SK-N-SH (cell line): ENCODE measurements around the gene TLCD5. TPM values are rescaled to one million over a fixed set of nuclear protein-coding genes. Genes with fewer than 3 reads are reported as not detected.

Experiments used
- CTCF ChIA-PET: fragments of 300-600, 350-600 bp; formaldehyde crosslinking; extraction: SDS; loops from one replicate; lab custom pipeline; 2021; lab: Yijun Ruan, JAX
- POLR2A ChIA-PET: fragments of 350-600 bp; sonication (Branson Sonifier 250); formaldehyde crosslinking; extraction: SDS; loops from one replicate; lab custom pipeline; 2020; ENCODE audit warnings: antibody characterized with exemption, inconsistent platforms; lab: Yijun Ruan, JAX
- DNase-seq: peaks from one replicate; pipeline ENCODE4 v3.0.0; 2012
- H2AFZ ChIP-seq: fragments of 200-600 bp; sonication (generic); 2 replicates; pipeline ENCODE4 v1.8.1; 2016; ENCODE audit warnings: antibody characterized with exemption, mild to moderate bottlenecking, low read depth
- H3F3A ChIP-seq: fragments of 200-600 bp; sonication (generic); replicated peaks from 2 replicates; pipeline ENCODE3; 2016; ENCODE audit warnings: antibody characterized with exemption, mild to moderate bottlenecking; ENCODE audit not compliant: insufficient read depth
- H3K27ac ChIP-seq, 2 experiments: fragments of 200-500 bp in 1 of 2; fragments of 200-600 bp in 1 of 2; sonication (Bioruptor generic) in 1 of 2; sonication (generic), shearing (Covaris generic) in 1 of 2; 2 replicates each; pipeline versions ENCODE4 v1.5.1 to v1.6.1; 2014 to 2016; ENCODE audit warnings: low read depth in 2 of 2, inconsistent platforms in 1 of 2, low read length in 1 of 2, mild to moderate bottlenecking in 1 of 2, mixed read lengths in 1 of 2
- H3K27me3 ChIP-seq: fragments of 200-600 bp; sonication (generic), shearing (Covaris generic); 2 replicates; pipeline ENCODE4 v1.6.1; 2016; ENCODE audit warnings: mixed run types; ENCODE audit not compliant: insufficient read depth
- H3K36me3 ChIP-seq, 2 experiments: fragments of 200-500 bp in 1 of 2; fragments of 200-600 bp in 1 of 2; sonication (Bioruptor generic) in 1 of 2; sonication (generic) in 1 of 2; replicated peaks in 1 of 2; 2 replicates each; pipeline versions ENCODE3 to v1.5.1; 2014 to 2016; ENCODE audit warnings: low read length in 1 of 2, mild to moderate bottlenecking in 1 of 2; ENCODE audit not compliant: insufficient read depth in 2 of 2, control insufficient read depth in 1 of 2
- H3K4me1 ChIP-seq, 2 experiments: fragments of 200-500 bp in 1 of 2; fragments of 200-600 bp in 1 of 2; sonication (Bioruptor generic) in 1 of 2; sonication (generic), shearing (Covaris generic) in 1 of 2; 2 replicates each; pipeline versions ENCODE4 v1.5.1 to v1.6.1; 2014 to 2016; ENCODE audit warnings: low read depth in 1 of 2, low read length in 1 of 2, mixed run types in 1 of 2; ENCODE audit not compliant: insufficient read depth in 2 of 2, control insufficient read depth in 1 of 2
- H3K4me2 ChIP-seq: fragments of 200-600 bp; sonication (generic), shearing (Covaris generic); 2 replicates; pipeline ENCODE4 v1.6.1; 2017; ENCODE audit warnings: mixed run types
- H3K4me3 ChIP-seq, 2 experiments: fragments of 200-500 bp in 1 of 2; fragments of 200-600 bp in 1 of 2; sonication (Bioruptor generic) in 1 of 2; sonication (generic), shearing (Covaris generic) in 1 of 2; 2 replicates each; pipeline versions ENCODE4 v1.5.1 to v1.8.1; 2014 to 2016; ENCODE audit warnings: low read depth in 2 of 2, inconsistent platforms in 1 of 2, low read length in 1 of 2, mild to moderate bottlenecking in 1 of 2, mixed read lengths in 1 of 2, moderate library complexity in 1 of 2
- H3K79me2 ChIP-seq: fragments of 200-600 bp; sonication (generic); 2 replicates; pipeline ENCODE4 v1.8.1; 2017; ENCODE audit warnings: mild to moderate bottlenecking; ENCODE audit not compliant: insufficient read depth
- H3K9ac ChIP-seq: fragments of 200-600 bp; sonication (generic); 2 replicates; pipeline ENCODE4 v1.6.1; 2017; ENCODE audit warnings: mixed run types
- H3K9me2 ChIP-seq: fragments of 200-600 bp; sonication (generic); 2 replicates; pipeline ENCODE4 v1.6.1; 2017; ENCODE audit warnings: mixed run types
- H3K9me3 ChIP-seq: fragments of 200-600 bp; sonication (generic); 2 replicates; pipeline ENCODE4 v1.6.1; 2017; ENCODE audit warnings: mixed run types, mild to moderate bottlenecking, moderate library complexity
- H4K20me1 ChIP-seq: fragments of 200-600 bp; sonication (generic); 2 replicates; pipeline ENCODE4 v1.6.1; 2017; ENCODE audit warnings: mild to moderate bottlenecking, mixed run types; ENCODE audit not compliant: insufficient read depth
- CHD2 ChIP-seq: fragments of 150-350 bp; IDR thresholded peaks from 2 replicates; pipeline ENCODE4 v1.6.1; 2018; ENCODE audit warnings: low read length; ENCODE audit not compliant: partially characterized antibody
- CTCF ChIP-seq: fragments of 200-600 bp; sonication (generic); IDR thresholded peaks from 2 replicates; pipeline ENCODE4 v1.6.1; 2017; ENCODE audit warnings: antibody characterized with exemption, mild to moderate bottlenecking, moderate library complexity
- ELF1 ChIP-seq: IDR thresholded peaks from 2 replicates; pipeline ENCODE4 v1.4.0; 2012
- FOXM1 ChIP-seq: IDR thresholded peaks from 2 replicates; pipeline ENCODE4 v1.4.0; 2012; ENCODE audit warnings: low read depth, mild to moderate bottlenecking
- GABPA ChIP-seq: IDR thresholded peaks from 2 replicates; pipeline ENCODE4 v1.4.0; 2012; ENCODE audit warnings: low read depth, mild to moderate bottlenecking
- JUND ChIP-seq: IDR thresholded peaks from 2 replicates; pipeline ENCODE4 v1.4.0; 2012
- MXI1 ChIP-seq: IDR thresholded peaks from 2 replicates; pipeline ENCODE4 v1.6.1; 2012; ENCODE audit warnings: mild to moderate bottlenecking, low read depth, low read length, improper control_type of control experiment
- NFIC ChIP-seq: IDR thresholded peaks from 2 replicates; pipeline ENCODE4 v1.4.0; 2012; ENCODE audit warnings: borderline replicate concordance
- NRF1 ChIP-seq: IDR thresholded peaks from 2 replicates; pipeline ENCODE4 v1.6.1; 2012; ENCODE audit warnings: low read depth, mild to moderate bottlenecking, low read length
- POLR2AphosphoS5 ChIP-seq: IDR thresholded peaks from 2 replicates; pipeline ENCODE4 v1.6.1; 2012; ENCODE audit warnings: low read depth, low read length
- RAD21 ChIP-seq: IDR thresholded peaks from 2 replicates; pipeline ENCODE4 v1.6.1; 2012; ENCODE audit warnings: mild to moderate bottlenecking, low read length
- RCOR1 ChIP-seq: fragments of 150-350 bp; IDR thresholded peaks from 2 replicates; pipeline ENCODE4 v1.6.1; 2017; ENCODE audit warnings: antibody characterized with exemption, low read length
- RXRA ChIP-seq: IDR thresholded peaks from 2 replicates; pipeline ENCODE4 v1.4.0; 2012; ENCODE audit warnings: low read depth, mild to moderate bottlenecking, borderline replicate concordance
- TAF1 ChIP-seq: IDR thresholded peaks from 2 replicates; pipeline ENCODE4 v1.6.1; 2012; ENCODE audit warnings: low read depth, mild to moderate bottlenecking, low read length, moderate library complexity, borderline replicate concordance
- TCF12 ChIP-seq: IDR thresholded peaks from 2 replicates; pipeline ENCODE4 v1.4.0; 2012
- USF2 ChIP-seq: fragments of 150-350 bp; IDR thresholded peaks from 2 replicates; pipeline ENCODE4 v1.6.1; 2017; ENCODE audit warnings: antibody characterized with exemption, low read length, low read depth, borderline replicate concordance
- WGBS: methylation state at CpG from one replicate; pipeline ENCODE4 v1.1.6; 2017; ENCODE audit warnings: low lambda C conversion rate; 5-methylcytosine and 5-hydroxymethylcytosine counted together
- polyA plus RNA-seq, 3 experiments: library from polyadenylated mRNA; depleted of rRNA; stranded (reverse); fragments of >200 nt; gene quantifications; 2 replicates each; pipeline ENCODE4 v1.2.3, GENCODE V29; 2012
- TF ChIP-seq, protein P1 (sequence below): IDR thresholded peaks from 2 replicates; pipeline ENCODE4; 2012
- TF ChIP-seq, protein P2 (sequence below): IDR thresholded peaks from 2 replicates; pipeline ENCODE4 v1.4.0; 2012; ENCODE audit warnings: low read depth, borderline replicate concordance

Gene TLCD5
- polyA plus RNA-seq, 1 of the 3 experiments (the other 2 are of a cell fraction), result 12.7 TPM

DNA sequence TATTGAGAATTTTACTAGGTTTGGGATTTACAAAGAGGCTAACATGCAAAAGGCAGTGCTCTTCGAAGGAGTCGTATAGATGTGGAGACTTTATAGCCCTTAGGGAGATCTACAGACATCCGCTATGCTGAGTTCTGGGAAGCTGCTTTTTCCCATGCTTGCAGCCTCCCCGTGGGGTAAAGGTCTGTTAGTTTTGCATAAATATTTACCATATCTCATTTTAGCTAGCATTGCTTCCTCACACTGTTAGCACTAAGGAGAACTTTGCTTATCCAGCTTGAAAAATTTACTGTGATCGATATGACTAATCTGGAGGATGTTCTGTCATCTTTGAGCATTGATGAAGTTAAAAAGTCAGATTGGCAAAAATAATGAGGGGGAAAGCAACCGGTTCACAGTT, 29.7 kb downstream of the TLCD5 start:
- no peak for DNase-seq
- 84% methylated on average over 6 of the region's 6 CpGs for WGBS
- Histone ChIP-seq H3K4me3 (no peak overlapping the region), H3F3A (no peaks in the 10 kb centered on the region), H2AFZ (no peak overlapping the region), H3K9me3 (no peaks in the 10 kb centered on the region)
- TF ChIP-seq CHD2 (no peak), JUND (no peak)
- TF ChIP-seq, all 33 proteins: peak for 0
- Histone ChIP-seq H3K27ac (no peak overlapping the region), H3K79me2 (peaks cover 98% of the 10 kb centered on the region), H4K20me1 (peaks cover 79% of the 10 kb centered on the region), H3K4me1 (peaks cover 4 to 8% of the 10 kb centered on the region in 2 experiments; a peak in 2 of 4 replicates), H3K4me2 (no peak overlapping the region), H3K27me3 (no peaks in the 10 kb centered on the region), H3K36me3 (no peaks in the 10 kb centered on the region), H3K9me2 (no peaks in the 10 kb centered on the region), H3K9ac (no peak overlapping the region)
- CTCF ChIA-PET, result interaction anchor here (0.7 to 1.5 kb wide), 3 partner anchors 15 to 330 kb away, joined by 3 read pairs; no protein-coding TSS in a partner anchor
- POLR2A ChIA-PET, result no interaction called here

DNA sequence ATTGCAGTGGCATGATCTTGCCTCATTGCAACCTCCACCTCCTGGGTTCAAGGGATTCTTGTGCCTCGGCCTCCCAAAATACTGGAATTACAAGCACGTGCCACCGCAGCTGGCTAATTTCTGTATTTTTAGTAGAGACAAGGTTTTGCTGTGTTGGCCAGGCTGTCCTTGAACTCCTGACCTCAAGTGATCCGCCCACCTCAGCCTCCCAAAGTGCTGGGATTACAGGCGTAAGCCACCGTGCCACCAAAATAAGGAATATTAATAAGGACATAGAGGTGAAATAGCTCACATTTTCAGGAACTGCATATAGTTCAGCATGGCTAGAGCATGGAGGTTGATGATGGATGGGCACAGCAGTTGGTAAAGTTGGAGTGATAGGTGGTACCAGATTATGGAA, 32.5 kb downstream of the TLCD5 start:
- H3K36me3 ChIP-seq, result no peaks in the 10 kb centered on the region
- H3K9me2 ChIP-seq, result no peaks in the 10 kb centered on the region
- H3K4me3 ChIP-seq, result no peak overlapping the region
- ChIA-PET POLR2A (no interaction called here), CTCF (interaction anchor here (1.6 kb wide), 1 partner anchor 15 kb away, joined by 3 read pairs; no protein-coding TSS in a partner anchor)
- peaks cover 83% of the 10 kb centered on the region for H4K20me1 ChIP-seq
- TF ChIP-seq FOXM1 (no peak), CHD2 (no peak)
- H3F3A ChIP-seq, result no peaks in the 10 kb centered on the region
- no peaks in the 10 kb centered on the region for H3K27me3 ChIP-seq
- peaks cover 100% of the 10 kb centered on the region for H3K79me2 ChIP-seq
- peaks cover 1 to 16% of the 10 kb centered on the region in 2 experiments; a peak in 2 of 4 replicates for H3K4me1 ChIP-seq
- 90% methylated on average over 6 of the region's 6 CpGs for WGBS
- no peaks in the 10 kb centered on the region for H3K9me3 ChIP-seq
- H3K4me2 ChIP-seq, result no peak overlapping the region
- no peak overlapping the region for H2AFZ ChIP-seq
- DNase-seq, result no peak
- H3K9ac ChIP-seq, result no peak overlapping the region
- H3K27ac ChIP-seq, result no peak overlapping the region

DNA sequence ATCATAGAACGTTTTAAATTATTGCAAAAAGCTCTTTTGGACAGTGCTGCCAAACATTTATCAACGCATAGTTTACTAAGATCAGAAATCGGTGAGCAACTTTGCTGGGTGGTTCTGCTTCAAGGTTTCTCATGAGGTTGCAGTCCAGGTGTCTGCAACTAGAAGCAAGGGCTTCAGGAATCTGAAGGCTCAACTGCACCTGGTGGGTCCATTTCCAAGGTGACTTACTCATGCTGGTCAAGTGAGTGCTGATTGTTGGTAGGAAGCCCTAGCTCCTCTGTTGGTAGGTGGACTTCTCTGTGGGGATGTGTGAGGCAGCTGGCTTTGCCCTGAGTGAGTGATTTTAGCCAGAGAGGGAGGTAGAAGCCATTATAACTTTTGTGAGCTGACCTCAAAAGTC, 33.6 kb downstream of the TLCD5 start:
- WGBS, result 98% methylated on average over 3 of the region's 3 CpGs
- Histone ChIP-seq H2AFZ (no peak overlapping the region), H4K20me1 (peaks cover 83% of the 10 kb centered on the region)
- TF ChIP-seq RAD21 (no peak), NFIC (no peak), USF2 (no peak), RCOR1 (no peak), GABPA (no peak), TCF12 (no peak), POLR2AphosphoS5 (no peak), MXI1 (no peak), RXRA (no peak), NRF1 (no peak), JUND (no peak), TAF1 (no peak), ELF1 (no peak), CTCF (no peak)
- TF ChIP-seq, protein P1, sequence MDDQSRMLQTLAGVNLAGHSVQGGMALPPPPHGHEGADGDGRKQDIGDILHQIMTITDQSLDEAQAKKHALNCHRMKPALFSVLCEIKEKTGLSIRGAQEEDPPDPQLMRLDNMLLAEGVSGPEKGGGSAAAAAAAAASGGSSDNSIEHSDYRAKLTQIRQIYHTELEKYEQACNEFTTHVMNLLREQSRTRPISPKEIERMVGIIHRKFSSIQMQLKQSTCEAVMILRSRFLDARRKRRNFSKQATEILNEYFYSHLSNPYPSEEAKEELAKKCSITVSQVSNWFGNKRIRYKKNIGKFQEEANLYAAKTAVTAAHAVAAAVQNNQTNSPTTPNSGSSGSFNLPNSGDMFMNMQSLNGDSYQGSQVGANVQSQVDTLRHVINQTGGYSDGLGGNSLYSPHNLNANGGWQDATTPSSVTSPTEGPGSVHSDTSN, result no peak
- TF ChIP-seq, protein P2, sequence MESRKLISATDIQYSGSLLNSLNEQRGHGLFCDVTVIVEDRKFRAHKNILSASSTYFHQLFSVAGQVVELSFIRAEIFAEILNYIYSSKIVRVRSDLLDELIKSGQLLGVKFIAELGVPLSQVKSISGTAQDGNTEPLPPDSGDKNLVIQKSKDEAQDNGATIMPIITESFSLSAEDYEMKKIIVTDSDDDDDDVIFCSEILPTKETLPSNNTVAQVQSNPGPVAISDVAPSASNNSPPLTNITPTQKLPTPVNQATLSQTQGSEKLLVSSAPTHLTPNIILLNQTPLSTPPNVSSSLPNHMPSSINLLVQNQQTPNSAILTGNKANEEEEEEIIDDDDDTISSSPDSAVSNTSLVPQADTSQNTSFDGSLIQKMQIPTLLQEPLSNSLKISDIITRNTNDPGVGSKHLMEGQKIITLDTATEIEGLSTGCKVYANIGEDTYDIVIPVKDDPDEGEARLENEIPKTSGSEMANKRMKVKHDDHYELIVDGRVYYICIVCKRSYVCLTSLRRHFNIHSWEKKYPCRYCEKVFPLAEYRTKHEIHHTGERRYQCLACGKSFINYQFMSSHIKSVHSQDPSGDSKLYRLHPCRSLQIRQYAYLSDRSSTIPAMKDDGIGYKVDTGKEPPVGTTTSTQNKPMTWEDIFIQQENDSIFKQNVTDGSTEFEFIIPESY, result no peak

More for the DNA sequence above, 33.6 kb downstream of the TLCD5 start:
- H3K27ac ChIP-seq, result no peak overlapping the region
- no peak overlapping the region for H3K9ac ChIP-seq
- no peaks in the 10 kb centered on the region for H3K36me3 ChIP-seq
- peaks cover 100% of the 10 kb centered on the region for H3K79me2 ChIP-seq
- H3K27me3 ChIP-seq, result no peaks in the 10 kb centered on the region
- H3F3A ChIP-seq, result peaks cover 9% of the 10 kb centered on the region
- no peaks in the 10 kb centered on the region for H3K9me2 ChIP-seq
- POLR2A ChIA-PET, result no interaction called here
- no peak for DNase-seq
- H3K4me2 ChIP-seq, result no peak overlapping the region
- H3K9me3 ChIP-seq, result no peaks in the 10 kb centered on the region
- no peak overlapping the region for H3K4me3 ChIP-seq
- CTCF ChIA-PET, result interaction anchor here (1.3 to 1.6 kb wide), 2 partner anchors 11 to 14 kb away, joined by 3 to 4 read pairs; no protein-coding TSS in a partner anchor
- peaks cover 0 to 21% of the 10 kb centered on the region in 2 experiments; a peak in 2 of 4 replicates for H3K4me1 ChIP-seq
